GM21423 (cell line): ENCODE measurements around the gene DHCR7.

ENCODE experiments used
- ATAC-seq: cut with Tn5 transposase; IDR thresholded peaks from one replicate; pipeline ENCODE4 v1.9.1; 2021; ENCODE audit warnings: mild to moderate bottlenecking, moderate library complexity; ENCODE audit not compliant: unreplicated experiment

The DHCR7 gene

DNA sequence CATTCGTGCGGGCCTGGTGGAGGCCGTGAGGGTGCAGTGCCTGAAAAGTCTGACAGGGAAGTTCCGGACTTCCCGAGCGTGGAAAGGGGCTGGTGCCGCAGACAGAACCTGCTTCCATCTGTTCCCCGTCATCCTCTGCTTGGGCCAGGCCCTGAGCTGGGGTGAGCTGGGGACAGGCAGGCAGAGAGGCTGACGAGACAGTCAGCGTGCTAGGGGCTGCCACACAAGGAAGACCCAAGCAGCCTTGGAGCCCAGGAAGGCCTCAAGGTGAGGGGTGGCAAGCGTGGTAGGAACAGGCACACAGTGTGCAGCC, 30.3 kb upstream of the DHCR7 start:
- no peak for ATAC-seq

DNA sequence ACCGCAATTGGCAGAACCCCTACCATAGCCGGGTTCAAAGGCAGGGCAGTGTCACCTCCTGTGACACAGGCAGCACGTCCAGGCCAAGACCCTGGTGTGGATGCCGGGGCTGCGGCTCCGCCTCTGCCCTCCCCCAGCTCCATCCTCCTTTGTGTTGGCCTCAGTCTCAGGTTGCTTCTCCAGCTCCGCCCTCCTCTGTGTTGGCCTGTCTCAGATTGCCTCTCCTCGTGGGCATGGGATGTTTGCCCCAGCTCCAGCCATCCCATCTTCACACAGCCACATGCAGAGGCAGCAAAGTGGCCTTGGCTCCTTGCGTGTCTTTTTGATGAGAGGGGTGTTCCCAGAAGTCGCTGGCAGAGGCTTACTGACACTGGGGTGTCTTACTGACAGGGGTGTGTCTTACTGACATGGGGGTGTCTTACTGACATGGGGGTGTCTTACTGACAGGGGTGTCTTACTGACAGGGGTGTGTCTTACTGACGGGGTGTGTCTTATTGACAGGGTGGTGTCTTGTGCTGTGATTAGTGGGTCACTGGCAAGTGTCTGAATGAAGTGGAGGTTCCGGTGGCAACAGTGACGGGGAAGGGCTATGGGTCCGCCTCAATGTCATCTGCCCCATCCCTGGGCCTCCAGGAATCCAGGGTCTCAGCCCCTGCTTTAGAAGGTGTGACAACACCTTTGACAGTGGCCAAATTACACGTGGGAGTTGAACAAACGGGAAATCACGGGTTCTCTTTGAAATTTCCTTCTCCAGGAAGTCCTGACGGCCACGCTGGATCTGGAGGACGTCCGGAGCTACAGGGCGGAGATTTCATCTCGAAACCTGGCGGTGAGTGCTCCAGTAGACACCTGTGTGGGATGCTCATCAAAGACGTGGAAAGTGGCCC, 29.7 kb upstream of the DHCR7 start:
- no peak for ATAC-seq

DNA sequence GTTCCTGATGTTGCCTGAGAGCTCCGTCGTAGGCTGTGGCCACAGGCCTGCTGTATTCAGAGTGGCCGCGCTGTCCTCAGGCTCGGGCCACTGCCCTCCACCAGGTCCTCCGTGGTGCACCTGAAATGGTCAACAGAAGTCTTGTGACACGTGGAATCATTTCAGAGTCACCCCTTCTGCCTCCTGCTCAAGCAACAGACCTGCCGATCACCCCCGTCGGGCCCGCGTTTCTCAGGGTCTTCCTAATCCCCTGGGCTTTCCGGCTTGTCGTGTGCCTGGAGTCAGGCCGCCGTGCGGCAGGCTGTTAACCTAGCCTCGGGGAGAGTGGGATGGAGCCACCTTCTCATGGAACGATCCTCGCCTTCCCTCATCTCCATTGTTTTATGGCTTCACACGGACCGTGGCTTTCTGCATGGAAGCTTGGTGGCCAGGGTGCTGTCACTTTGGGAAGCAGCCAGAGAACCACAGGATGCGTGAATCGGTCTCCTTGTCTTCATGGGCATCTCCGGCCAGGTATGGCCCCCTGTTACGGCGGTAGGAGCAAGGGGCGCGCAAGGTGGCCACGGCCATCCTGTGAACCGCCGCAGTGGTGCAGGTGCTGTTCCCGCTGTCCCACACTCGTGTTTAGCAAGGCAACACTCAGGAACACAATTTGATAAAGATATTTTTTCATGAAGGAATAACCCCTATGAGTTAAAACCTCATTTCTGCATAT, 28.9 kb upstream of the DHCR7 start:
- ATAC-seq, result no peak

DNA sequence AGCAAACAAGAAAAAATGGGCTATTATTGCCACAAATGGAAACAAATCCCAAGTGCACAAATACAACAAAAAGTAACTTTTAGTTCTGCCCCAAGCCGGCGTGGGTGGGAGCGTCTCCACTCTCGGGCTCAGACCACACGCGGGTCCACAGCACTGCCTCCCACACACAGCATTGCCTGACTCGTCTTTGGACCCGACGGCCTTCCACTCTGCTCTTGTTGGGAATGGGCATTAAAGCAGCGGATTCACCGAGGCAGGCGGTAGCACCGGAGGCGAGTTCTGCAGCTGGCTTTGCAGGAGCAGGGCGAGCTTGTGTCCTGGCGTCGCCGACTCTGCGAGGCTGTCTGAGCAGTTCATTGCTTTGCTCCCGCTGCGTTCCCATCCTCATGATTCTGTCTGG, 27.8 kb upstream of the DHCR7 start:
- no peak for ATAC-seq

DNA sequence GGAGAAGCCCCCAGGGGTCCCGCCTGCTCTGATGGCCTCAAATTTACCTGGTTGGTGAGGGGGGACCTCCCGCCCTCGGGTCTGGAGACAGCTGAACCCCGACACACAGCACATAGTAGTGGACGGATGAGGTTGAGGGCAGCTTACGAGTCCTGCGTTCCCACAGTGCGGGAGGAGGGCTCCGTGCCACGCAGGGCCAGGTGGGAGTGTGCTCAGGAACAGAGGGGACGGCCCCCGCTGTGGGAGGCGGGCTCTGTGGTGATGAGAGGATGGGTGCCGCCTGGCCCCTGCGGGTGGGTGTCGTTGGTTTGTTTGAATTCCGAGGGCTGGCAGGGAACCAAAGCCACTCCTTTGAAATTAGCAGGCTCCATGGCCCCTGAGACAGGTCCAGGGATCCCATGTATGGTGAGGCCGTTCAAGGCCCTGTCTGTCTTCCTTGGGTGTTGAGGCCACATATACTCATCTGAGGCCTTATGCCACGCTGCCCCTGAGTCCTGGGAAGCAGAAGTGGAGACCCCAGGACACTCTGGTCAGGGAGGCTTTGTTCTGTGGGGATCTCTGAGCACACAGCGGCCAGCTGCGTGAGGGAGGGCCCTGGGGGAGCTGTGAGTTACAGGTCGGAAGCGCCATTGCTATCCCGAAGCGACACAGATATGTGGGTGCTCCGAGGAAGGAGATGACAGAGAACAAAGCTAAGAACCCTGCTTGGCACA, 26.7 kb upstream of the DHCR7 start:
- no peak for ATAC-seq

DNA sequence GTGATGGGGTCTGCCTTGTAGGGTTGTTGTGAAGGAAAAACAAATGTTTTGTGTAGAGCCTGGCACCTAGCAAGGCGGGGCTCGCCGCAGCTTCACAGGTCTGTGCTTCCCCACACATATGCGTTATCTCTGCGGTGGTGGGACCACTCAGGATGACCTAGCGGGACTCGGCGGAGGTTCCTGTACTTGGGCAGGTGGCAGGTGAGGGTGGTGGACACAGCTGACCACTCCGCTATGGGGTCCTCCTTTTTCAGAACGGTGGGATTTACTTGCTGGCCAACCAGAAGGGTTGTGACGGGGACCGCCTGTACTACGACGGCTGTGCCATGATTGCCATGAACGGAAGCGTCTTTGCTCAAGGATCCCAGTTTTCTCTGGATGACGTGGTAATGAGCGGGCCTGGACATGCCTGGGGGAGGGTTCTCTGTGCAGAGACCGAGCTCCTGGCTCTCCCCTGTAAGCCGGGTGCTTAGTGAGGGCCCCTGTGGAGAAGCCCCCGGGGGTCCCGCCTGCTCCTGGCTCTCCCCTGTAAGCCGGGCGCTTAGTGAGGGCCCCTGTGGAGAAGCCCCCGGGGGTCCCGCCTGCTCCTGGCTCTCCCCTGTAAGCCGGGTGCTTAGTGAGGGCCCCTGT, 26.1 kb upstream of the DHCR7 start:
- no peak for ATAC-seq

DNA sequence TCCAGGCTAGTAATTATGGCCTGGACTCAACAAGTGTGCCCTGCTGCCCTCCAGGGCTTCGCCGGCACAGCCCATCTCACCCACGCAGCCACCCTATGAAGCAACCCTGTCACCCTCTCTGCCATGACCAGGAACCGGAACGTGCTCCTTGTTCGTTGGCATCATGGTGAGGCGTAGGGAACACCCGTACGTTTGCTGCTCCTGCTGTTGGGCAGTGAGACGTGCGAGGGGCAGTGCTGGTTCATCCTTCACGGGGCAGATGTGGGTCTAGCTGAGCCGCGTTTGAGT, 25.5 kb upstream of the DHCR7 start:
- ATAC-seq, result no peak

DNA sequence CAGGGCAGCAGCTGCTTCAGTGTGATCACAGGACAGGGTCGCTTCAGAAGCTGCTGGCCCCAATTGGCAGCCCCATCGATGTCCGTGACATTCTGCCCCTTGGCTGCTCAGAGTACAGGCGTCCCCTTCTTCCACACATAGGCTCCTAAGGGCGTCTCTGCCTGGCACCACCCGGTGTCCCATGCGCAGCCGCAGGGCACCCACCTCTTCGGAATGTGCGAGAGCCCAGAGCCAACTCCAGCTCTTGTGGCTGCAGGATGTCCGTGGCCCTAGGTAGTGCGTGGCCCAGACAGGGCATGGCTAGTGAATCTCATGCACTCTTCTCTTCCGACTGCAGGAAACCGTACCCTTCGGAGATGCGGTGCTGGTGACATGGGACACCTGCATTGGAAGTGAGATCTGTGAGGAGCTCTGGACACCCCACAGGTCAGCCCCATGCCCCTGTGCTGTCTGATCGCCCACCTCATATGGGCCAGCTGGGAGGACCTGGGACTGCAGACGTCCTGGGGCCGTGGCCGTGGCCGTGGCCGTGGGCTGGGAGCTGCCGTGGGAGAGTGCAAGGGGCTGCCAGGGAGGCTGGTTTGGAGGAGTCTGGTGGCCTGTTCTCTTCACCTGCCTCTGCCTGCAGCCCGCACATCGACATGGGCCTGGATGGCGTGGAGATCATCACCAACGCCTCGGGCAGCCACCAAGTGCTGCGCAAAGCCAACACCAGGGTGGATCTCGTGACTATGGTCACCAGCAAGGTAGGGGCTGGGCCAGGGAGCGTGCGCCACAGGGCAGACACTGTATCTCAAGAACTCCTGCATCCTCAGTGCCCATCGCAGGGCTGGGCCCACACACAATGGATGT, 25.0 kb upstream of the DHCR7 start:
- ATAC-seq, result no peak

DNA sequence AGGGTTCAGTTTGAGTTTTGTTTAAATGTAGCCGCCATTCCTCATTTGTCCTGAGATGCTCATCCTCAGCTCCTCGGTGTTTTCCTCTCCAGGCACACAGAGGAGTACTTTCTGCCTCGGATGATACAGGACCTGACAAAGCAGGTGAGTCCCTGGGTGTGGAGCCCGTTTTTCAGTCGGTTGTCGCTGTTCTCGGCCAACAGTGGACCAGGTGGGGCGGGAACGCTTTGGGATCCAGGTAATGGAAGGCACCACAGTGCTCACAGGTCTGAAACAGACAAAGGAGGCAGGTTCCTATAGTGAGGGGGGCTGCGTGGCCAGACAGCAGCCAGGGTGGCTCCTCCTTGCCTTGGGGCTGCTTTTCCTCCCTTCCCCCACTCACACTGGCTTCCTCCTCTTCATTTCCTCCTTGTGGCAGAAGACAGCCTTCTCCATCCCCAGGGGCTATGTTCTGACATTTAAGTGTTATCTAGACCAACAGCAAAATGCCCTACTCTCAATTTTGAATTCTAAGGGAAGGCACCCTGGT, 24.2 kb upstream of the DHCR7 start:
- no peak for ATAC-seq

DNA sequence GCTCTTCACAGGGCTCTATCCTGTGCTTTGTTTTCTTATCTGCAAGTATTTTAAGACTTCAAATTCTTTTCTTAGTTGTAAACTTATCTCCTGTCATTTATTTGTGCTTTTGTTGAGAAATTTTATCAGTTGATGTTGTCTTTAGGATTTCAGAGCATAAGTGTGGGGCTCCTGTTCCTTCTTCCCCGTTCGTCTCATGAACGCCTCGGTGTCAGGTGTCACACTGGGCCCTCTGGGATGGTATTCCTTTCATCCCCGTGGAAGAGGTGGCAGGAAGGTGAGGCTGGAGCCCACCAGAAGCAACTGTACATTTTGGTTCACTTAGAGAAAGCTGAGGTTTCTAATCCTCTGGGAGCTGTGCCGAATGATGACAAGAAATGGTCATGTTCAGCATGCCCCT, 22.8 kb upstream of the DHCR7 start:
- ATAC-seq, result no peak

DNA sequence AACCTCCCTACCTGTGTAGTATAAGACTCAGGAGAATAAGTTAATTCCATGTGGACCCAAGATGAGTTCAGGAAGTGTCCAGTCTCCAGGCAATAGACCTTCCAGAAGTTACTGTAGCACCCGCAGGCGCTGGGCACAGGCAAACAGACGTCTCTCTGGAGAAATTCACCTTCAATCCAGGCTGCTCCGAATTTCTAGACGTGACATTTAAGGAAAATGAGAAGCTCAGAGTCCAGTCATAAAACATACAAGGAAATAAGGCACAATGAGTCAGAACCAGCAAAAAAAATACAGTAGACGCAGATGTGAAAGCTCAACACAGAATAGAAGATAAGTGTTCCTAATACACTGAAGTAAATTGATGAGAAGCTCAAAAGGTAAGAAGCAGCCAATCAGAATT, 19.0 kb upstream of the DHCR7 start:
- no peak for ATAC-seq

DNA sequence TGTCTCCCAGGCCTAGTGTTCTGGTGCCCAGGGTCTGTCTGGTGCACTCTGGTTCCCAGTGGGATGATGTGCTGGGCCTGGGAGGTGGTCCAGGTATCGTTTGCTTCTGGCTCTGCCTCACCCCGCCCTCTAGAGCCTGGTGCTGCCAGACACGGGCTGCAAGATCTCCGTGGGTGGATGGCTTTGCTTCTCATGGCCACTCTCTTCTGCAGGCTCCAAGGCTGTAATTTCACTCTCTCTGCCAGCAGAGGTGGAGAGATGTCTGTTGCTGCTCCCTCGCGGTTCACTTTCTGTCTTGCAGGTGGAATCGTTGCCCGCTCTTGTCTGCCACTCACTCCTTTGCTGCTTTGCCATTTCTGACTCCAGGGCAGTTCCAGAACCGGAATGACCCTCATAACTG, 18.2 kb upstream of the DHCR7 start:
- no peak for ATAC-seq

DNA sequence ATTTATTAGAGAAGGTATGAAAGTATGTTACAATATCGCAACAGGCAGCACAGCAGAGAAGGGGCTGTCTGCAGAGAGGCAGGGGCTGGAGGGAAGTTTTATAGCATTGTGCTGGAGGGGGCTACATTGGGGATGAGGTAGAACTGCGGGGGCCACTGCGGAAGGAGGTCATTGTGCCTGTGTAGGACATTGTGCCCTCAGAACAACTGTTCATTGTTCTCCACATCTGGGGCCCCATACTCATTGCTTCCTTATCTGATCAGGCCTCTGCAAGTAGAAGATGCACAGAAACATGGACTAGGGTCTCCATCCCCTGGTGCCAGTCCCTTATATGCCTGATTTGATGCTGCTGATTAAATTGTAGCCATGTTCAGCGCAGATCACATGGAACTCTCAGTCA, 16.9 kb upstream of the DHCR7 start:
- no peak for ATAC-seq

DNA sequence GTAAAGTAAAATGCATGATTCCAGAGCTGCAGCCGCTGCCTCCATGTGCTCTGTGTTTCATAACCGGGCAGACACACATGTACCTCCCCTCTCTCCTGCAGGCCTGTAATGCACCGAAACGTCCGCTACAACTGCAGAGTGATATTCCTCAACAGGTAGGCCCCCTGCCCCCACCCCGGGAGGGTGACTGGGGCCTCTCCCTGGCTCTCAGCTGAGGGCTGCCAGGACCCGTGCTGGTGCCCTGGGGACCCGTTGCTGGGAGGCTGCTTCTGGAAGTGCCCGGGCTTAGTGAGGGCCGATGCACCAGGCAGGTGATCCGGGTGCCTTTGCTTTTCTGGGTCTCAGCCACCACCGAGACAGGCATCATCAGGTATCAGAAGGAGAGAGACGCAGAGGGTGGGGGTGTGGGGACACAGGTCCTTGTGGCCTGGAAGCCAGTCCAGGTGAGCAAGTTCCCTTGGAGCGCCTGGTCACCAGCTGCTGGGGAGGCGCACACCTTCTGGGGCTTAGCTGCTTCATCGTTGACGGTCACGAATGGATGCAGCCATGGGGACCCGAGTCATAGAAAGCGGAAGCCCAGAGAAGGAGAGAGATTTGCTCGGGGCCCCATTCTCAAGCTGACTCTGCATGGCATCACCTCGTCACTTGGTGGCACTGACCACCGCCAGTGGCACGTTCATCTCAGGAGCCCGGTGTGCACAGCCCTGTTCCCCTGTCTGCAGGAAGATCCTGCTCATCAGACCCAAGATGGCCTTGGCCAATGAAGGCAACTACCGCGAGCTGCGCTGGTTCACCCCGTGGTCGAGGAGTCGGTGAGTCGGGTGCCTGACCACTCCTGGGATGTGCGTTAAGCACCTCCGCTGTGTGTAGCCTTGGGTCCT, 15.4 kb upstream of the DHCR7 start:
- no peak for ATAC-seq

DNA sequence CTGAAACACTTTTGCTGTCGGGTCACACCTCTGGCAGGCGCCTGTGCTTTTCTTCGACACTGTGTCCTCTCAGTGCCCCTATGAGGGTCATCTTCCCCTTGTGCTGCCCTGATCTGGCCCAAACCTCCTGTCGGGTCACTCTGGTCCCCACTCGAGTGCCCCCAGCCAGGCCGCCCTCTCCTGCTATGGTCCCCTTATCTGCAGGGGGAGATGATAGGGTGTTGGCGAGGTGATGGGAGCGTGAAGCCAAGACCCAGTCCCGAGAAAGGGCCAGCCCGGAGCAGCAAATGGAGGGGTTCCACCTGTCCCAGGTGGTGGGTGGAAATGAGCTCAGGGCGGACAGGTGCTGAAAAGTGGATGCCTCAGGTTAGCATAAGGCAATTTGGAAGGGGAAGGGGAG, 14.5 kb upstream of the DHCR7 start:
- no peak for ATAC-seq

DNA sequence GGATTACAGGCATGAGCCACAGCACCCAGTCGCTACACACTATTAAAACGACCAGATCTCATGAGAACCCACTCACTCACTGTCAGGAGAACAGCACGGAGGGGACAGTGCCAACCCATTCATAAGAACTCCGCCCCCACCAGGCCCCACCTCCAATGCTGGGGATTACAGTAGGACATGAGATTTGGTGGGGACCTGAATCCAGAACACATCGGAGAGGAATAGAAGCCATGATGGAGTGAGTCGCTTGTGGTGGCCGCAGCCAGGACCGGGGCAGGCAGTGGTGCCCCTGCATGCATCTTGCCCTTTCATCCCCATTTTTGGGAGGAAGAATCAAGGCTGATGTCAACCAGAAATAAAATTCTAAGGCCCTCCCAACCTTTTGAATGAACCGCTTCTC, 13.5 kb upstream of the DHCR7 start:
- no peak for ATAC-seq

DNA sequence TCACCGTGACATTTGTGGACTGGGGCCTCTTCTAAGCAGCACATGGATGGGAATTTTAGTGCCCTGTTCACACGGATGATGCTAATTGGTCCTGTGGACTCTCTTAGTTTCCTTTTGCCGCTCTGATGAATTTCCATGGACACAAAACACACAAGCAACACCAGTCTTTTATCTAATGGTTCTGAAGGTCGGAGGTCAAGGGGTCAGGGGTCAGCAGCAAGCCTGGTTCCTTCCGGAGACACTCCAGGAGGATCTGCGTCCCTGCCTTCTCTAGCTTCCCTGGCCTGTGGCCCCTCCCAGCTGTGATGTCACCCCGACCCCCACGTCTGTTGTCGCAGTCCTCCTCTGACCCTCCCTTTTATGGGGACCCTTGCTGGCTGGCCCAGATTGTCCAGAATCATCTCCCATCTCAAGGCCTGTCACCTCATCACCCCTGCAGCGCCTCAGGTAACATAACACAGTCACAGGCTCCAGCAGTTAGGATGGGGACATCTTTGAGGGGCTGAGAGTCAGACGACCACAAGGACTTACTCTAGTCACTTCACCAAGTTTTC, 11.7 kb upstream of the DHCR7 start:
- ATAC-seq, result no peak

DNA sequence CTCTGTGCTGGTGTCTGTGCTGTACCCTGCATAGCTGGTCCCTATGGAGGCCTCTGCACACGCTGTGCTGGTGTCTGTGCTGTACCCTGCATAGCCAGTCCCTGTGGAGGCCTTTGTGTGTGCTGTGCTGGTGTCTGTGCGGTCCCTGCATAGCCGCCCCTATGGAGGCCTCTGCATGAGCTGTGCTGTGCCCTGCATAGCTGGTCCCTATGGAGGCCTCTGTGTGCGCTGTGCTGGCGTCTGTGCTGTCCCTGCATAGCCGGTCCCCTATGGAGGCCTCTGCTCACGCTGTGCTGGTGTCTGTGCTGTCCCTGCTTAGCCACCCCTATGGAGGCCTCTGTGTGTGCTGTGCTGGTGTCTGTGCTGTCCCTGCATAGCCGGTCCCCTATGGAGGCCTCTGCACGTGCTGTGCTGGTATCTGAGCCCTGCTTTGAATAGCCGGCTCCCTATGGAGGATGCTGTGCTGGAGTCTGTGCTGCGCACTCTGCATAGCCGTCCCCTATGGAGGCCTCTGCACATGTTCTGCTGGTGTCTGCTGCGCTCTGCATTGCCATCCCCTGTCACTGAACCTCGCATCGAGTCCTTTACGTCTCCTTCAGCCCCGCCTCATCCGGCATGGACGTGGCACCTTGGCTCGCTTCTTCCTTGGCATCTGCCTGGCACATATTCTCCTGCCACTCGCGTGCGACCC, 11.0 kb upstream of the DHCR7 start:
- no peak for ATAC-seq
